Suppressor macrophage treated with lipopolysaccharide for 4 hours (primary cell): Measurements from ENCODE around the gene SCAMP2.

Experiments used
- DNase-seq: peaks from one replicate; pipeline ENCODE4 v3.0.0-alpha.2; 2020

The SCAMP2 gene

GRCh38 chr15:74837482-74838136 lies 35.6 kb downstream of the SCAMP2 start:
- no peak for DNase-seq

- no peak for DNase-seq
These were observed 36.3 kb downstream of the SCAMP2 start for GRCh38 chr15:74836846-74837245.

- peak; percentile 65 for DNase-seq
These were observed 37.8 kb downstream of the SCAMP2 start for GRCh38 chr15:74835312-74835823.

- no peak for DNase-seq
These were observed 39.6 kb downstream of the SCAMP2 start for GRCh38 chr15:74833376-74834107.

- no peak for DNase-seq
These were observed 40.3 kb downstream of the SCAMP2 start for GRCh38 chr15:74832826-74833225.

GRCh38 chr15:74831813-74832495 lies 41.2 kb downstream of the SCAMP2 start:
- no peak for DNase-seq

GRCh38 chr15:74830868-74831267 lies 42.3 kb downstream of the SCAMP2 start:
- DNase-seq = no peak

GRCh38 chr15:74829991-74830390 lies 43.2 kb downstream of the SCAMP2 start:
- no peak for DNase-seq

GRCh38 chr15:74829486-74829885 lies 43.7 kb downstream of the SCAMP2 start:
- no peak for DNase-seq

- no peak for DNase-seq
These were observed 44.3 kb downstream of the SCAMP2 start for GRCh38 chr15:74828835-74829234.

- no peak for DNase-seq
These were observed 45.6 kb downstream of the SCAMP2 start for GRCh38 chr15:74827614-74828013.

GRCh38 chr15:74826921-74827320 lies 46.2 kb downstream of the SCAMP2 start:
- DNase-seq = no peak

GRCh38 chr15:74826364-74826819 lies 46.8 kb downstream of the SCAMP2 start, which contains the start of gene CPLX3:
Gene CPLX3, plus strand, starts transcription at chr15:74826627. Its CDS starts 77 bp downstream, at chr15:74826704.
- peak; percentile 31 for DNase-seq

GRCh38 chr15:74825866-74826265 lies 47.3 kb downstream of the SCAMP2 start:
- DNase-seq = no peak

GRCh38 chr15:74824976-74825375 lies 48.2 kb downstream of the SCAMP2 start:
- DNase-seq = no peak

- DNase-seq = no peak
These were observed 49.8 kb downstream of the SCAMP2 start for GRCh38 chr15:74823324-74823723.

- DNase-seq = no peak
These were observed 50.9 kb downstream of the SCAMP2 start for GRCh38 chr15:74822233-74822632.

- DNase-seq = no peak
These were observed 51.4 kb downstream of the SCAMP2 start for GRCh38 chr15:74821790-74822158.

- DNase-seq = peak; percentile 56
These were observed 51.9 kb downstream of the SCAMP2 start for GRCh38 chr15:74821091-74821789.

GRCh38 chr15:74820056-74820455 lies 53.1 kb downstream of the SCAMP2 start:
- no peak for DNase-seq

- no peak for DNase-seq
These were observed 55.8 kb downstream of the SCAMP2 start for GRCh38 chr15:74817370-74817737.

GRCh38 chr15:74816624-74817369 lies 56.4 kb downstream of the SCAMP2 start:
- no peak for DNase-seq
